SK-N-DZ (cell line): ENCODE results near the gene LRRC51.
"Not testable (repeated sequence)": the region's sequence is repeated elsewhere in the genome, so short reads cannot be mapped to it uniquely, and the experiment has no call there.

Source experiments
- DNase-seq: peaks from one replicate; pipeline ENCODE4 v3.0.0-alpha.2; 2015; ENCODE audit warnings: low spot score
- small RNA-seq, 2 experiments: library from RNA; depleted of rRNA; stranded (forward); fragments of <200 nt; gene quantifications; one replicate each; pipeline ENCODE3, GENCODE V24; 2014

LRRC51 gene

DNA sequence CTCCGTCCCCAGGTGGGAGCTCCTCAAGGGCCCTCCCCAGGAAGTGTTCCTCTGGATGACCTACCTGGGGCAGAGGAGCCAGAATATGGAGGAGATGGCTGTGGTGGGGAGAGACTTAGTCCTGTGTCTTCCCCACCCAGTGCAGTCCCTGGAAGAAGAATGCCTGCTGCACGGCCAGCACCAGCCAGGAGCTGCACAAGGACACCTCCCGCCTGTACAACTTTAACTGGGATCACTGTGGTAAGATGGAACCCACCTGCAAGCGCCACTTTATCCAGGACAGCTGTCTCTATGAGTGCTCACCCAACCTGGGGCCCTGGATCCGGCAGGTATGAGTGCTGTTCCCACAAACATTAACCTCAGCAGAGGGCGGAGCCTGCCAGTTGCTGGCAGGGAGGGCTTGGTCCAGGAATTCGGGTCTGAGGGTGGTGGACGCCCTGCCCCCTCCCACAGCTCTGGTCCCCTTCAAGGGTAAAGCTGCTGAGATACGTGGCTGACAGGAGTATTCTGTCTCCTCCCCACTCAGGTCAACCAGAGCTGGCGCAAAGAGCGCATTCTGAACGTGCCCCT, 58.3 kb downstream of the LRRC51 start:
- DNase-seq = no peak

DNA sequence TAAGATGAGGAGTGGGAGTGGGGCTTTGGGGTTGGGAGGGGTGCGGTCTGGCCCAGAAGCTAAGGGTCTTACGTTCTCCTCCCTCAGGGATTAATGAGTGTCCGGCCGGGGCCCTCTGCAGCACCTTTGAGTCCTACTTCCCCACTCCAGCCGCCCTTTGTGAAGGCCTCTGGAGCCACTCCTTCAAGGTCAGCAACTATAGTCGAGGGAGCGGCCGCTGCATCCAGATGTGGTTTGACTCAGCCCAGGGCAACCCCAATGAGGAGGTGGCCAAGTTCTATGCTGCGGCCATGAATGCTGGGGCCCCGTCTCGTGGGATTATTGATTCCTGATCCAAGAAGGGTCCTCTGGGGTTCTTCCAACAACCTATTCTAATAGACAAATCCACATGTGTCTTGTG, 58.9 kb downstream of the LRRC51 start:
- DNase-seq = no peak

DNA sequence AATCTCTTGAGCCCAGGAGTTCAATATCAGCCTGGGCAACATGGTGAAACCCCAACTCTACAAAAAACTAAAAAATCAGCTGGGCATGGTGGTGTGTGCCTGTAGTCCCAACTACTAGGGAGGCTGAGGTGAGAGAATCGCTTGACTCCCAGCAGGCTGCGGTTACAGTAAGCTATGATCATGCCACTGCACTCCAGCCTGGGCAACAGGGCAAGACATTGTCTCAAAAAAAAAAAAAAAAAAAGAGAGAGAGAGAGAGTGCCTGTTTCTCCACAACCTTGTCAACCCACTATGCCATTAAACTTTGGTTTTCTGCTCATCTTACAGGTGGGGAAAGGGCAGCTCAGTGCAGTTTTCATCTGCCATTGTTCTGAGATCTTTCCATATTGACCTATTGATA, 60.0 kb downstream of the LRRC51 start:
- no peak for DNase-seq

DNA sequence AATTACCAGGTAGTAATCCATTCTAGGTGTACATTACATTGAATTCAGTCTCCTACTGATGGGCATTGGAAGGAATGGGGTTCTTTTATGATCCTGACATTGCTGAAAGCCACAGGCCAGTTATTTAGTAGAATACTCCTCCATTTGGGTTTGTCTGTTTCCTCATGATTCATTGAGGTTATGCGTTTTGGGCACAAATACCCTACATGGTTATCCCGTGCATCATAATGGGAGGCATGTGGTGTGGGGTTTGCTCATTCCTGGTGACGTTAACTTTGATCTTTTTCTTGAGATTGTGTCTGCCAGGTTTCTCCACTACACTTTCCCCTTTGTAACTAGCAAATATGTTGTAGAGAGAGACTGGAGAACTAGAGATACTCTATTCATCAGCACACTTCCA, 60.4 kb downstream of the LRRC51 start:
- DNase-seq = no peak

DNA sequence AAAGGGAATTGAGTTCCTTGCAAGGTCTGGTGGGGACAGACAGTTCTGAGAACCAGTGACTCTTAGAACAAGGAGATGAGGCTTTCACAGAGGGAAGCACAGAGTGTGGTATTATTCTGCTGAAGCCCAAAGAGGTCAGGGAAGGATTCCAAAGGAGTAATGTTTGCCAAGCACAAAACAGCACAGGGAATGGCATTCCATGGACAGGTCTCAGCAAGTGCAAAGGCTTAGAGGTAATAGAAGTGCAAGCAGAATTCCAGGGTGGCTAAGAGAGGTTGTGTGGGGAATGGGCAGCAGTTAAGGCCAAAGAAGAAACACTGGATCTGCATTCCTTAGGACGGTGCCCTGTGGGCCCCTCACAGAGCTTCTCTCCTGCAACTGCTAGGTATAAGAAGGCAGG, 61.4 kb downstream of the LRRC51 start:
- DNase-seq = not testable (repeated sequence)

DNA sequence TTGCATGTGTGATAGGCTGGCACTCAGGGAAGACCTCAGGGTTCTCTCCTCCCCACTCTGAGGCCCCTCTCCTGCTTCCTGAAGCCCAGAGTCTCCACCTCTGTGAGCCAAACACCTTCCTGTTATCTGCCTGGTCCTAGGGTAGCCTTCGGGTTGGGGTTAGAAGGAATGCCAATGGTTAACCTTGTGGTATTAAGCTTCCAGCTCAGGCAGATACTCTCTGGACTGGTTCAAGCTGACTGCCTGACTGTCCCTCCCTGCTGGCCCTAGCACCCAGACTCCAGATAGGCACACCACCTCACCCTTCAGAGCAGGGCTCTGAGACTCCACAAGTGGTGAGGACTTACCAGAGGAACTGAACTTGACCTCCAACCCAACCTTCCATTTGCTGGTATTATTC, 61.9 kb downstream of the LRRC51 start:
- not testable (repeated sequence) for DNase-seq

DNA sequence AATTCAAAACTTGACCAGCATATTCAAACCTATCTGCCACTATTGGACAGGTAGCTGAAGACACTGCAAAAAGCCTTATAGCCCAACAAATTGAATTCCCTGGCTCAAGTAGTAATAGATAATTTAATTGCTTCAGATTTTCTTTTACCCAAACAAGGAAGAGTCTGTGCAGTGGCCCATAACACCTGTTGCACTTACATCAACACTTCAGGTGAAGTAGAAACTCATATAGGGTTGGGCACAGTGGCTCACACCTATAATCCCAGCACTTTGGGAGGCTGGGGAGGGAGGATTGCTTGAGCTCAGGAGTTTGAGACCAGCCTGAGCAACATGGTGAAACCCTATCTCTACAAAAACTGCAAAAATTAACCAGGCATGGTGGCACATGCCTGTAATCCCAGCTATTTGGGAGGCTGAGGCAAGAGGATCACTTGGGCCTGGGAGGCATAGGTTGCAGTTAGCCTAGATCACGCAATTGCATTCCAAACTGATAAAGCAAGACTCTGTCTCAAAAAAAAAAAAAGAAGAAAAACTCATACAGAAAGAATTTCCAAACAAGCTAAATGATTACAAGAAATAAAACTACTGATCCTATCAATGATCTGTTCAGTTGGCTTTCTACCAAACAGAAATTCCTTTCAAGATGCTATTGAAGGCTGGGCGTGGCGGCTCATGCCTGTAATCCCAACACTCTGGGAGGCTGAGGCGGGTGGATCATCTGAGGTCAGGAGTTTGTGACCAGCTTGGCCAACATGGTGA, 64.3 kb downstream of the LRRC51 start:
- no peak for DNase-seq

Small RNA genes within 50 kb of the gene (small RNA-seq; reads per million reads assigned to genes)
- gene MIR3165 (0 to 0.09 reads per million in 2 experiments), gene RNU6-72P (0 reads per million in 2 experiments)
